GM19240 (cell line): ENCODE data around the gene C9.
"Not testable (repeated sequence)": the region's sequence is repeated elsewhere in the genome, so short reads cannot be mapped to it uniquely, and the experiment has no call there.

Experiments
- DNase-seq: peaks from one replicate; pipeline ENCODE4 v3.0.0; 2011; ENCODE audit warnings: low spot score; ENCODE audit not compliant: insufficient read length

C9 gene

DNA sequence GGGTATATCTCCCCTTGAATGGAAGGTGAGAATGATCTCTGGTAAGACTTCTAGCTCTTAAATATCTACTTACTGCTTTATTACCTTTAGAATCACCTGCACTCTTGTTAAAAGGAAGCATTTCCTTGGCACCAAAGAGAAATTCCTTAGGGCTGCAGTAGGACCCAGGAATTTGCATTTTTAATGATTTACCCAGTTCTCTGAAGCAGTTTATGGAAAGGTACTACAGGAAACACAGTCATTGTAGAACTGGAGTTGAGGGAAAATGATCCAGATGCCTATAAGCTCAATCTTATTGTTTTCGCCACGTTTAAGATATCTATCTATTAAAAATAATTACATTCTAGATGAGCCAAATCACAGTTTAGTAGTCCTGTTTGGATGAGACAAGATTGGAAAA is 9.5 kb upstream of the C9 start:
- no peak for DNase-seq

GRCh38 chr5:39371367-39371635 is 7.0 kb upstream of the C9 start:
- DNase-seq, result no peak

GRCh38 chr5:39370555-39371366 is 6.5 kb upstream of the C9 start:
- DNase-seq, result no peak

DNA sequence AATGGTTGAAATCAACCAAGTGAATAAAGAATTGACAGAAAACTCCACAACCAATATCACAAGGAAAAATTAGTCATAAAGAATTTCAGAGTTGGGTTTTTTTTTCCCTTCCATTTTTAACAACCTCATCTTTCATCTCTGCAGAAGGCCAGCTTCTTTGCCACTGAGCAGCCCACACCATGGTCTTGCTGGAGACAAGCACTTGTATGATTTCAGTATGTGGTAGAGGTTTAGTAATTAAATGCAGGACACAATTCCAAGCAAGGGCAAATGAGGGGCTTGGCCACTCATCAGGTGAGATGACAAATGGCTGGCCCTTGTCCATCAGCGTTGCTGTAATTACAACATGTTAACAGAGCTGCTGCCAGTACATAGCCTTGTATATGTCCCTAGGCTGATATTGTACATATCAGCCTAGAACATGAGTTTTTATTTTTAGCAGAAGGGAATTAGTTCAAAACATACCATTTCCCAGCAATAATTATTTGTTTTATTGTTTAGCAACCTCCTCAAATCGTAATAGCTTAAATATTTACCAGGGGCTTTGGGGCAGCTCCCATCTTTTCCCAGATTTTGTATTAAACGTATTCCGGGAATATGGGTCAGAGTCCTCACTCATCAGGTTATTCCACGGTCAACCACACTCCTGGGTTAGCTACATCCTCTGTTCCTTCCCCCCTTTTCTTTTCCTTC is 5.0 kb upstream of the C9 start:
- no peak for DNase-seq

DNA sequence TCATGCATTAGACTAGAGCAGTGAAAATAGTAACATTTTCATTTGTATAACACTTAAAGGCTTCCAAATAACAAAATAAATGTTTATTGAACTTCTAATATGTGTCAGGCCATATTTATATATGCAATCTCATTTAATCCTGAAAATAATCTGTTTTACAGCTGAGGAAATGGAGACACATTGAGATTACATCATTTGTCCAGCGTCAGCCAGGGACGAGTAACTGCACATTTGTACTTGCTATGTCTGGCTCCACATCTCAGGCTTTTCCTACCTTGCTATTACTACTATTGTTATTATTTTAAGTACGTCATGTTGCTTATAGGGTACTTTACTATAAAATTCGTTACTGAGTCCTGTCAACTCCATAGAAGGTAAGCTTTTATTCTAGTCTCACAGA is 3.8 kb upstream of the C9 start:
- DNase-seq, result no peak

DNA sequence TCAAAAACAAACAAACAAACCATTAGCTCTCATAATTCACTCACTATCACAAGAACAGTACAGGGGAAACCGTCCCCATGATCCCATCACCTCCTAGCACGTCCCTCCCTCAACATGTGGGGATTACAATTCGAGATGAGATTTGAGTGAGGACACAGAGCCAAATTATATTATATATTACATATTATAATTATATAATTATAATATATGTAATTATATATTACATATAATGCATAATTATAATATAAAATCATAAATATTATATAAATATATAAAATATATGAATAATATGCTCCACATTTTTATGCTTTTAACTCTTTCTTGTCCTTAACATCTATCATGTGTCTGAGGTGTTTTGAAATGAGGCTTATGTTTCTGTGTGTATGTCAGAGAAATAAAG is 3.4 kb upstream of the C9 start:
- no peak for DNase-seq

DNA sequence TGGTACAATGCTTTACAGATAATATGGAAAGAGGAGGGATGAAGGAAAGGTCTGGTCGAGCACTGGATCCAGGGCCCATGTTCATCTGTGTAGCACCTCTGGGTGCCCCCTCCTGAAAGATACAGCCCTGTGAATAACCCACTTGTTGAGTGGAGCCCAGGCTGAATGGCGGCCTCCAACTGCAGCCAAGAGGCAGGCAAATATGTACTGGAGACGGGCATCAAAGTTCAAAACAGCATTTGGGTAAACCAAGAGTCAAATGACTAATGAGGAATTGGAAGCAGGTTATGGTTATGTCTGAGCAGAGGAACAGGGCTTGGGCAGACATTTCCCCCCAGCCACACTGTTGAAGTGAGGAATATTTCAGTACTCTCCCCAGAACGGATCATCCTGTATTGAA is 1.1 kb downstream of the C9 start:
- DNase-seq, result no peak

DNA sequence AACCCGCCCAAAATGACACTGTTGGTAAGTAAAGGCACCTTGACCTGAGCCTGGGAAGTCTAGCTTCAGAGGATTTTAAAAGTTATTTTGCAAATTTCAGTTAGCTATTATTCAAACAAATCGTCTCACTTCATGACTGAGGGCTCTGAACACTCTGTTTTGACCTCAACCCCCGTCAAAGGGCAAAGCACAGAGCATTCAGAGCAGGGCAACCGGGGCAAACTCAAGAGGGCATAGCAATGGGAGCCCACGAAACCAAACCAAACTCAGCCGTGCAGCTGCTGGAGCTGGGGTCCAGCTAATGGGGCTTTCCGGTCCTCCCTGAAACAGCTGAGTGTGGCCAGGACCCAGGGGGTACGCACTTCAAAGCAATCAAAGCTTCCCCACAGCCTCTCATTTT is 1.6 kb downstream of the C9 start:
- no peak for DNase-seq

DNA sequence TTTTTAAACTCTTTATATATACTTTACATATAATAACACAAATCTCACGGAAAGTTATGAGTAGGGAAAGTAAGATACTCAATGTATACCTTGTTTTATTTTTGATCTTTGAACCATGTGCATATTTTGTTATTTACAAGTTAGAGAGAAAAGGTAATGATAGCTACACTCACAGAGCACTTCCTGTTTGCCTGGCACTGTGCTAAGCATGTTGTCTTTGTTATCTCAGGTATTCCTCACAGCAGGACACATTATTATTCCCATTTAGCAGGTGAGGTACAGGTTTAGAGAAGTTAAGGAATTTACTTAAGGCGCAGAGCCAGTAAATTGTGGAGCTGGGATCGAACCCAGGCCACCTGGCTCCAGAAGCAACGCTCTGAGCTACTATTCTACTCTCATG is 3.0 kb downstream of the C9 start:
- no peak for DNase-seq

GRCh38 chr5:39360471-39361111 is 3.7 kb downstream of the C9 start:
- DNase-seq, result no peak

GRCh38 chr5:39356263-39356662 is 8.0 kb downstream of the C9 start:
- no peak for DNase-seq

GRCh38 chr5:39355324-39355723 is 9.0 kb downstream of the C9 start:
- DNase-seq, result no peak

GRCh38 chr5:39353717-39354399 is 10.4 kb downstream of the C9 start:
- DNase-seq, result no peak

DNA sequence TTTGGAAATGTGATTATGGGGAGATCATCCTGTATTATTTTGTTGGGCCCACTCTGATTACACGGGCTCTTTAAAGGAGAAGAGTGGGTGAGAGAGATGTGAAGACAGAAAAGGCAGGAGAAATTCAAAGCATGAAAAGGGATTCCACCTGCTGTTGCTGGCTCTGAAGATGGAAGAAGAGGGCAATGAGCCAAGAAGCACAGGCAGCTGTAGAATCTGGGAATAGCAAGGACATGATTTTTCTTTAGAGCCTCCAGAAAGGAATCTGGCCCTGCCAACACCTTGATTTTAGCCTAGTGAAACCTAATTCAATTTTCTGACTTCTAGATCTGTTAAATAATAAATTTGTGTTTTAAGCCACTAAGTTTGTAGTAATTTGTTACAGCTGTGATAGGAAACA is 11.3 kb downstream of the C9 start:
- no peak for DNase-seq

DNA sequence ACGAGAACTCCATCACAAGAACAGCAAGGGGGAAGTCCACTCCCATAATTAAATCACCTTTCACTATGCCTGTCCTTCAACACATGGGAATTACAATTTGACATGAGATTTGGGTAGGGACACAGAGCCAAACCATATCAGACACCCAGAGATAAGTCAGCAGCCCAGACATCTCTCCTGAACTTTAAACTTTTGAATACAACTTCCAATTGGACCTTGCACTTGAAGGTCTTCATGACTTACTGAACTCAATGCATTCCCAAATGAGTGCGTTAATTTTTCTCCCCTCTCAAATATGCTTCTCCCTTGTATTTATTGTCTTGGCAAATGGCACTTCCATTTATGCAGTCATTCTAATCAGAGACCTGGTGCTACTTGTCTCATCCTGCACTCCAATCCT is 12.1 kb downstream of the C9 start:
- no peak for DNase-seq

DNA sequence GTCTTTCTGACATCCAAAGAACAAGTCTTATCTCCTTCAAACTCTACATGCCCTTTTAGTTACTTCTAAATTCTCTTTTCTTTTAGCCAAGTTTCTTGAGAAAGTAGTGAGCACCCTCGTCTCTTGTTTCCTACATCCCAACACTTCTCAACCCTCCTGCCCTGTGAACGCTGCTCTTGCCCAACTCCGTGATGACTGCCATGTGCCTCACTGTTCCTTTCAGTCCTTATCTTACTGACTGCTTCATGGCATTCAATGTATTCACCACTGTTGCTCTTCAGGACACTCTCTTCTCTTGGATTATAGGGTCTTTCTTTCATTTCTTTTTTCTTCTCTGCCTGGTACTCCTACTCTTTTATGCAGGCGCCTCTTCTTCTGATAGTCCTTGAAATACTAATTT is 14.8 kb downstream of the C9 start:
- no peak for DNase-seq

DNA sequence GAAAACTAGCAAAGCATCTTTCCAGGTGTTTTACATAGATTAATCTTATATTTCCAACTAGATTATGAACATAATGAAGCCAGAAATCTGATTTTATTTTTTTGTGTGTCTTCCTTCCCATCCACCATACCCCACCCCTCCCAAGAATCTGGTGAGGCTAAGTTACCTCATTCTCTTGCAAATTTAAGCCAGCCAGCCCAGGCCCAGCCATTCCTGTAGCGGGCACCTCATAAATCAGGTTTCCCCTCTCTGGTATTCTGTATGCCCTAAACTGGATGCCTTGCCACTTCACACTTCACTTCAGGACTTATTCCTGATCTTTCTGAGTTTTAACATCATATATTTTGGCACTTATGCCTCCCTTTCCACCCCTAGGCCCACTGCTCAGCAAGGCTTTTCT is 21.8 kb downstream of the C9 start:
- DNase-seq, result no peak

- no peak for DNase-seq
Observed at GRCh38 chr5:39341896-39342295, 22.4 kb downstream of the C9 start.

GRCh38 chr5:39340506-39340905 is 23.8 kb downstream of the C9 start:
- DNase-seq, result no peak

DNA sequence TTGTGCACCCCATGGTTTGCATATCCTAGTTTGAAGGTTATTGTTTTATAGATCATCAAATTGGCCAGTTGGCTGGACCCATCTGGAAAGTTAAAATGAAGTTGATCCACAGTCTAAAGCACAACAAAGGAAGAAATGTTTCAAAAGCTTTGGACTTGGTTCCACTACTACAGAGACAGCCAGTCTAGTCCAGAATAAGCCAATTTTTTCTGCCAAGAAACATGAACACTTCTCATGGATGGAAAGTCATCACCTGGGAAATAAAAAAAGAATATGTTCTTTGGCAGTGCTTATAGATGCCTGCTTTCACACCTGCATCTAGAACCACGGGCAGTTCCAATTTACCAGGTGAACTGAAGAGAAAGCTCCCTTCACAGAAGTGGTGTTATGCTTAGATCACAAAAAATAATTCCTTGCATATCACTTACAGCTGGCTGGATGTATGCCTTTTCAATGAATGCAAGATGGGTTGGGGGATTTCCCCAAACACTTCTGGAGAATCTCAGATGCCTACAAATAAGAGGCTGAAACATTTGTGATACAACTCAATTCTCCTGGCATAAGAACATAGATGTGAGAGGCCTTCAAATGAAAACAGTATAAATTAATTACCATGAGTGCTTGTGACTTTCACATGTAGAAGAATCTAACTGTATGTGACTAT is 26.9 kb downstream of the C9 start:
- no peak for DNase-seq

- not testable (repeated sequence) for DNase-seq
Observed at GRCh38 chr5:39334296-39334695, 30.0 kb downstream of the C9 start.

DNA sequence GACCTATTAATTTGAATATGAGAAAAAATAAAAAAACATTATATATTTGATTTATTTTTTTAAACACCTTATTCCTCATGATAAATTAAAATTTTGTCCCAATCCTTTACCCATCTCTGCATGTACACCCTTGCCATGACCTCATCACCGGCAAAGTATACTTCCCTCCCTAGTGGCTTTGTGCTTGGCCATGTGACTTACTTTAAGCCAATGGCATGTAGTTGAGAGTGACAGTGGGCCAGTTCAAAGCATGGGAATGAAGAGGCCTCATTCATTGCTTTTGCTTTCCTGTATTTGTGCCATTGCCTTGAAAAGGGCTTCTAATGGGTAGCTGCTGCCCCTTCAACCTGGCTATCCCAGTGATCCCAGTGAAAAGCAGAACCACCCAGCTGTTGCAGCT is 31.2 kb downstream of the C9 start:
- DNase-seq, result no peak
